Measurements from ENCODE around the gene UQCRC2. TPM values are rescaled to one million over a fixed set of nuclear protein-coding genes. Genes with fewer than 3 reads are reported as not detected.

The UQCRC2 gene
- total and polyA plus RNA-seq, 12 donors = 108 to 386 (median 214) TPM

DNA sequence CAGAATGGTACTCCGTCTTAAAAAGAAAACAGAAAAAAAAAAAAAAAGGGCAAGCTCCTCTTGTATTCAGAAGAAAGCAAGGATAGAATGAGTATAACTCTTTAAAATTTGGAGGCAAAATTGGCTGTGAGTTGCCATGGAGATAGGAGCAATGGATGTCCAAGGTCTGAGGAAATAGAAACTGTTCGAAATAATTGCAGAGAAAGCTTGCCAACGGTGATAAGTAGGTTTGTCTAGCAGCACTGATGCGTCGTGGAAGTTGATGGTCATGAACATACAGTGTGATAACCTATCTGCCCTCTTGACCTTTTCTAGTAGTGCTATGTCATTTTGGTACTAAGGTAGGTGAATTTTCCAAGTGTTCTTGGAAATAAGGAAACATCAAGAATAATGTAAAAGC lies 57.7 kb downstream of the UQCRC2 start:
- Histone ChIP-seq H3K4me3 (no peak overlapping the region), H3K4me1 (replicated peaks in 1 of 2) (peaks cover 20 to 63% of the 10 kb centered on the region in 2 donors), H3K27ac (no peak overlapping the region), H3K27me3 (no peaks in the 10 kb centered on the region), H3K36me3 (replicated peaks in 1 of 2) (no peaks in the 10 kb centered on the region), H3K9me3 (replicated peaks in 1 of 3) (no peaks in the 10 kb centered on the region)
- DNase-seq = no peak
- 37 to 49% (median 45%) methylated on average over 5 of the region's 5 CpGs for WGBS, 4 donors
- intact Hi-C loops (cut with DNase I) = no loop called here
- TF ChIP-seq, protein P1, sequence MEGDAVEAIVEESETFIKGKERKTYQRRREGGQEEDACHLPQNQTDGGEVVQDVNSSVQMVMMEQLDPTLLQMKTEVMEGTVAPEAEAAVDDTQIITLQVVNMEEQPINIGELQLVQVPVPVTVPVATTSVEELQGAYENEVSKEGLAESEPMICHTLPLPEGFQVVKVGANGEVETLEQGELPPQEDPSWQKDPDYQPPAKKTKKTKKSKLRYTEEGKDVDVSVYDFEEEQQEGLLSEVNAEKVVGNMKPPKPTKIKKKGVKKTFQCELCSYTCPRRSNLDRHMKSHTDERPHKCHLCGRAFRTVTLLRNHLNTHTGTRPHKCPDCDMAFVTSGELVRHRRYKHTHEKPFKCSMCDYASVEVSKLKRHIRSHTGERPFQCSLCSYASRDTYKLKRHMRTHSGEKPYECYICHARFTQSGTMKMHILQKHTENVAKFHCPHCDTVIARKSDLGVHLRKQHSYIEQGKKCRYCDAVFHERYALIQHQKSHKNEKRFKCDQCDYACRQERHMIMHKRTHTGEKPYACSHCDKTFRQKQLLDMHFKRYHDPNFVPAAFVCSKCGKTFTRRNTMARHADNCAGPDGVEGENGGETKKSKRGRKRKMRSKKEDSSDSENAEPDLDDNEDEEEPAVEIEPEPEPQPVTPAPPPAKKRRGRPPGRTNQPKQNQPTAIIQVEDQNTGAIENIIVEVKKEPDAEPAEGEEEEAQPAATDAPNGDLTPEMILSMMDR (IDR thresholded peaks at IDR 0.05) = no peak
- no peak for TF ChIP-seq POLR2A (IDR thresholded peaks at IDR 0.05)

DNA sequence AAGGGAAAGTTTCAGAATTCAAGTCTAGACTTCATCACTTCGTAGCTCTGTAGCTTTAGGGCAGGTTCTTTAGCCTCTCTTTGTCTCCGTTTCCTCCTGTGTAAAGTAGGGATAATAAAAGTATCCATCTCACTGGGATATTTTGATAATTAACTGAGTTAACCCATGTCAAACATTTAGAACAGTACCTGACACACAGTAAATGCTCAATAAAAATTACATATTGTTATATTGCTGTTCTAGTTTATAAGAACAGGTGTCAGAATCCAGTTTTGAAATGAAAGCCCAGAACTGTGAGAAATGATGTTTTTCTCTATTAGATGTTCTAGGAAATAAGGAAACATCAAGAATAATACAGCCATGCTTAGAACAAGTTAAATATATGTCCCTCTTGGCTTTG lies 59.1 kb downstream of the UQCRC2 start:
- 43 to 63% (median 46%) methylated on average over 2 of the region's 2 CpGs for WGBS, 4 donors
- Histone ChIP-seq H3K27me3 (no peaks in the 10 kb centered on the region), H3K4me1 (replicated peaks in 1 of 2) (peaks cover 16 to 67% of the 10 kb centered on the region in 2 donors), H3K4me3 (no peak overlapping the region), H3K9me3 (replicated peaks in 1 of 3) (no peaks in the 10 kb centered on the region), H3K36me3 (replicated peaks in 1 of 2) (no peaks in the 10 kb centered on the region), H3K27ac (no peak overlapping the region)
- TF ChIP-seq, protein P1 (IDR thresholded peaks at IDR 0.05) = no peak
- TF ChIP-seq POLR2A (IDR thresholded peaks at IDR 0.05) = no peak
- no peak for DNase-seq
- intact Hi-C loops (cut with DNase I) = no loop called here

DNA sequence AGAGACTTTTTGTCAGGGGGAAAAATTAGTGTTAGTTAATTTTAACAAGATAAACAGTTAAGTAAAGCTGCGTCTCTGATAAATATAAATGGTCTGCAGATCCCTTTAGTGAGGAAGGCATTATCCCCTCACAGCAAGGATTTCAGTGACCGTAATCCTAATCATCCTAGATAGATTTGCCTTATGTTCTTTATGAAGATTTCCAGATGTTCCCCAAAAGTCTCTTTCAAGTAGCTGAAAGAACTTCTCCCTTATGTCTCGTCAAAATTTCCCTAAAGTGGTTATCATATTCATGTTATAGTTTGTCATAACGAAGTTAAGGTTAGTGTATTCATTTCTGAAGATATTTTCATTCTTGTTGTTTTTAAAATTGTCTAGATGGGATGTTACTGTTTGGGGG lies 60.3 kb downstream of the UQCRC2 start:
- TF ChIP-seq POLR2A (IDR thresholded peaks at IDR 0.05) = no peak
- TF ChIP-seq, protein P1 (IDR thresholded peaks at IDR 0.05) = no peak
- peaks cover 20 to 78% of the 10 kb centered on the region in 2 donors for H3K4me1 ChIP-seq (replicated peaks in 1 of 2)
- H3K27ac ChIP-seq = no peak overlapping the region
- WGBS, 4 donors = 89 to 93% (median 91%) methylated on average over 4 of the region's 4 CpGs
- no peaks in the 10 kb centered on the region for H3K36me3 ChIP-seq (replicated peaks in 1 of 2)
- intact Hi-C loops (cut with DNase I) = no loop called here
- H3K9me3 ChIP-seq (replicated peaks in 1 of 3) = no peaks in the 10 kb centered on the region
- H3K4me3 ChIP-seq = no peak overlapping the region
- no peaks in the 10 kb centered on the region for H3K27me3 ChIP-seq
- DNase-seq = no peak

DNA sequence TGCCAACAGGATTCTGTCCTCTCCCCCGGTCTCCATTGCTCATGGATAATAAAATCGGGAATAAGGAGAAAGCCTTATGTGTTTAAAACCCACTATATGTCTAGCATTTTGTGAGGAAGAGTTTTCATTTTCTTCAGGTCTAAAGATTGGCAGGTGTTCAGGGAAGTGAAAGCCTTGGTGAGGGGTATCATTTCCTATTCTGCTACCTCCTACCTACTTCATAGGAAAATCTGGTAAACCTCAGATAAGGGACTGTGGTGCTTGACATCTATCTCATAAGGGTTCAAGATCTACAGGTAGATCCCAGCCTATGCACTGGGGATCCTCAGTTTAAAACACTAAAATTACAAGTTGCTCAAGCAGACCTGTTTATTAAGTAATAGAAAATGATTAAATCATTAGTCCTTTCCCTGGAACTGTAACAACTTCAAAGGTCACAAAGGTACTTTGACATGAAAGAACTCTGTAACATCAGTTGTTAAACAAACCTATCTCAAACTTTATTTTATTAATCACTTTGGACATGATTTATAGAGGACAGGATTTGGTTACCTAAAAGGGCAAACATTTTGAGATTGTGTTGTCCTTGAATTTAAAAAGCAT lies 61.2 kb downstream of the UQCRC2 start:
- intact Hi-C loops (cut with DNase I) = no loop called here
- H3K36me3 ChIP-seq (replicated peaks in 1 of 2) = no peaks in the 10 kb centered on the region
- TF ChIP-seq POLR2A (IDR thresholded peaks at IDR 0.05) = no peak
- TF ChIP-seq, protein P1 (IDR thresholded peaks at IDR 0.05) = no peak
- H3K4me3 ChIP-seq = no peak overlapping the region
- H3K27me3 ChIP-seq = no peaks in the 10 kb centered on the region
- WGBS, 4 donors = 69 to 86% (median 79%) methylated on average over 2 of the region's 2 CpGs
- H3K4me1 ChIP-seq (replicated peaks in 1 of 2) = peaks cover 21 to 78% of the 10 kb centered on the region in 2 donors
- no peaks in the 10 kb centered on the region for H3K9me3 ChIP-seq (replicated peaks in 1 of 3)
- H3K27ac ChIP-seq = peak overlapping the region in 2 of 5 donors; percentile 15 to 33
- no peak for DNase-seq

Data from adrenal gland (tissue), 12 donors.